GM12878 (cell line): ENCODE results near the gene PDSS2. TPM values are rescaled to one million over a fixed set of nuclear protein-coding genes. Genes with fewer than 3 reads are reported as not detected.

Experiments
- ATAC-seq: fragments of 200-7000 bp; cut with Tn5 transposase; 3 replicates; pipeline ENCODE4 v1.9.1; 2020; ENCODE audit warnings: mild to moderate bottlenecking, moderate library complexity
- BruUV-seq: library from RNA; stranded (reverse); fragments of 400-500 nt; replicated peaks from 2 replicates; lab custom pipeline; 2021; lab: Mats Ljungman, UMichigan
- CTCF ChIA-PET: fragments of 300-600 bp; sonication (Branson Sonifier 250); formaldehyde crosslinking; extraction: SDS; loops from one replicate; lab custom pipeline; 2021; ENCODE audit warnings: inconsistent platforms; lab: Yijun Ruan, JAX
- POLR2A ChIA-PET: fragments of 350-600 bp; formaldehyde crosslinking; extraction: SDS; loops from one replicate; lab custom pipeline; 2021; ENCODE audit warnings: inconsistent platforms; lab: Charles Lee
- RAD21 ChIA-PET: fragments of 300-600 bp; sonication (Branson Sonifier 250); formaldehyde crosslinking; loops from one replicate; lab custom pipeline; 2023; ENCODE audit warnings: antibody characterized with exemption; ENCODE audit not compliant: unreplicated experiment; lab: Charles Lee
- SMC1A ChIA-PET: fragments of 300-600 bp; sonication (Branson Sonifier 250); formaldehyde crosslinking; loops from one replicate; lab custom pipeline; 2023; ENCODE audit not compliant: unreplicated experiment, uncharacterized antibody; lab: Charles Lee
- DNase-seq: peaks from one replicate; pipeline ENCODE4 v3.0.0-alpha.2; 2011; ENCODE audit warnings: low read depth, low spot score
- FAIRE-seq: peaks from 3 replicates; lab custom pipeline; 2011; peaks lifted over from hg19 to GRCh38; lab: Jason Lieb, UNC
- H2AFZ ChIP-seq: 2 replicates; pipeline ENCODE4 v1.6.0; 2011; ENCODE audit warnings: low read depth, low read length, control low read depth; ENCODE audit not compliant: control insufficient read depth
- H3K27ac ChIP-seq: 2 replicates; pipeline ENCODE4 v1.5.1; 2011; ENCODE audit warnings: control low read depth; ENCODE audit not compliant: control insufficient read depth, insufficient read depth
- H3K27me3 ChIP-seq, 2 experiments: replicated peaks in 1 of 2; 2 replicates each; pipeline versions ENCODE4 v1.6.0 to v1.6.1; 2011; ENCODE audit warnings: low read length in 1 of 2; ENCODE audit not compliant: control insufficient read depth in 2 of 2, insufficient read depth in 2 of 2
- H3K36me3 ChIP-seq, 2 experiments: 2 replicates each; pipeline ENCODE4 v1.5.1; 2011; ENCODE audit warnings: low read length in 1 of 2; ENCODE audit not compliant: control insufficient read depth in 2 of 2, insufficient read depth in 2 of 2
- H3K4me1 ChIP-seq: 2 replicates; pipeline ENCODE4 v1.6.1; 2011; ENCODE audit warnings: mild to moderate bottlenecking, low read length, moderate library complexity, mixed read lengths; ENCODE audit not compliant: control insufficient read depth, insufficient read depth
- H3K4me2 ChIP-seq: 2 replicates; pipeline ENCODE4 v1.6.0; 2011; ENCODE audit warnings: control low read depth; ENCODE audit not compliant: control insufficient read depth, insufficient read depth
- H3K4me3 ChIP-seq: fragments of 200-600 bp; sonication (generic); 2 replicates; pipeline ENCODE4 v1.5.1; 2016
- H3K79me2 ChIP-seq: 2 replicates; pipeline ENCODE4 v1.6.0; 2011; ENCODE audit warnings: low read length; ENCODE audit not compliant: control insufficient read depth, insufficient read depth
- H3K9ac ChIP-seq: 2 replicates; pipeline ENCODE4 v1.8.0; 2011; ENCODE audit warnings: low read length, control low read depth, mixed read lengths; ENCODE audit not compliant: control insufficient read depth, insufficient read depth
- H3K9me3 ChIP-seq: replicated peaks from 3 replicates; pipeline ENCODE4 v1.5.1; 2011; ENCODE audit warnings: mild to moderate bottlenecking, low read length; ENCODE audit not compliant: control insufficient read depth, insufficient read depth
- H4K20me1 ChIP-seq: 2 replicates; pipeline ENCODE4 v1.6.0; 2011; ENCODE audit not compliant: control insufficient read depth, insufficient read depth
- CREB1 ChIP-seq: IDR thresholded peaks from 2 replicates; pipeline ENCODE4 v1.6.1; 2012; ENCODE audit warnings: low read depth, mild to moderate bottlenecking, inconsistent platforms
- DPF2 ChIP-seq: fragments of 450-650 bp; IDR thresholded peaks from 2 replicates; pipeline ENCODE4 v1.6.1; 2017; ENCODE audit warnings: mild to moderate bottlenecking
- EGR1 ChIP-seq, 2 experiments: IDR thresholded peaks; 1 replicate in 1 of 2; 2 replicates in 1 of 2; pipeline ENCODE4 v1.6.1; 2011 to 2012; ENCODE audit warnings: low read depth in 2 of 2, low read length in 2 of 2, borderline replicate concordance in 1 of 2, mild to moderate bottlenecking in 1 of 2, moderate library complexity in 1 of 2
- GATAD2B ChIP-seq: fragments of 450-650 bp; conservative IDR thresholded peaks from 2 replicates; pipeline ENCODE4 v1.6.1; 2017; ENCODE audit warnings: low read depth, mild to moderate bottlenecking, moderate library complexity
- IKZF1 ChIP-seq: fragments of 450-650 bp; conservative IDR thresholded peaks from 2 replicates; pipeline ENCODE4 v1.6.1; 2017; ENCODE audit warnings: antibody characterized with exemption, mild to moderate bottlenecking
- LARP7 ChIP-seq: fragments of 450-650 bp; IDR thresholded peaks from 2 replicates; pipeline ENCODE4 v1.6.1; 2017; ENCODE audit warnings: mild to moderate bottlenecking
- MTA3 ChIP-seq: IDR thresholded peaks from 2 replicates; pipeline ENCODE4 v1.6.1; 2012; ENCODE audit warnings: low read length, inconsistent platforms, borderline replicate concordance
- NR2F1 ChIP-seq: fragments of 450-650 bp; conservative IDR thresholded peaks from 2 replicates; pipeline ENCODE4 v1.6.1; 2017; ENCODE audit warnings: mild to moderate bottlenecking
- RBBP5 ChIP-seq: fragments of 200-600 bp; sonication (generic); conservative IDR thresholded peaks from 2 replicates; pipeline ENCODE4 v1.6.1; 2016
- YY1 ChIP-seq: IDR thresholded peaks from 2 replicates; pipeline ENCODE4 v1.6.1; 2011; ENCODE audit warnings: low read depth, mild to moderate bottlenecking, low read length
- WGBS: methylation state at CpG from one replicate; pipeline ENCODE4 v1.1.6; 2016; ENCODE audit warnings: low lambda C conversion rate; ENCODE audit not compliant: insufficient replicate concordance, insufficient coverage; ENCODE audit errors: missing lambda C conversion rate; 5-methylcytosine and 5-hydroxymethylcytosine counted together
- in situ Hi-C: fragments of 300-500 bp; cut with MboI; formaldehyde crosslinking; loops from 9 replicates; pipeline ENCODE4 v1.14.3; 2018; ENCODE audit warnings: mixed read lengths
- intact Hi-C: fragments of 100-400 bp; cut with micrococcal nuclease; formaldehyde crosslinking; loops from one replicate; pipeline ENCODE4 v1.14.2; 2022; ENCODE audit not compliant: unreplicated experiment
- polyA plus RNA-seq, 11 experiments: library from polyadenylated mRNA; depleted of rRNA in 4 of 11; unstranded in 6 of 11; stranded (reverse) in 5 of 11; fragments of >200 nt; fragmentation: Nextera tagmentation in 4 of 11; fragmentation: Illumina TruSeq in 1 of 11; extraction: Ambion mirVana in 4 of 11; extraction: Trizol in 1 of 11; gene quantifications; 1 replicate in 1 of 11; 2 replicates in 10 of 11; pipeline versions ENCODE4 v1.2.1 to v1.2.3, GENCODE V29; 2011 to 2016; ENCODE audit warnings: inconsistent platforms in 2 of 11, missing spikeins in 2 of 11, low read depth in 1 of 11
- total RNA-seq, 4 experiments: library from RNA; depleted of rRNA in 3 of 4; stranded (reverse); fragments of >200 nt in 3 of 4; fragmentation: Illumina TruSeq in 1 of 4; extraction: Trizol in 1 of 4; gene quantifications; 2 replicates each; pipeline versions ENCODE4 v1.2.1 to v1.2.3, GENCODE V29; 2013 to 2021
- TF ChIP-seq, protein P1 (sequence below): fragments of 450-650 bp; IDR thresholded peaks from 2 replicates; pipeline ENCODE4 v1.6.1; 2016; ENCODE audit warnings: mild to moderate bottlenecking

PDSS2 gene
- total and polyA plus RNA-seq, 10 of the 15 experiments (the other 5 are each of a cell fraction or from before 2014, with no cell fraction given) = 7.7 to 15.5 (median 9.6) TPM

DNA sequence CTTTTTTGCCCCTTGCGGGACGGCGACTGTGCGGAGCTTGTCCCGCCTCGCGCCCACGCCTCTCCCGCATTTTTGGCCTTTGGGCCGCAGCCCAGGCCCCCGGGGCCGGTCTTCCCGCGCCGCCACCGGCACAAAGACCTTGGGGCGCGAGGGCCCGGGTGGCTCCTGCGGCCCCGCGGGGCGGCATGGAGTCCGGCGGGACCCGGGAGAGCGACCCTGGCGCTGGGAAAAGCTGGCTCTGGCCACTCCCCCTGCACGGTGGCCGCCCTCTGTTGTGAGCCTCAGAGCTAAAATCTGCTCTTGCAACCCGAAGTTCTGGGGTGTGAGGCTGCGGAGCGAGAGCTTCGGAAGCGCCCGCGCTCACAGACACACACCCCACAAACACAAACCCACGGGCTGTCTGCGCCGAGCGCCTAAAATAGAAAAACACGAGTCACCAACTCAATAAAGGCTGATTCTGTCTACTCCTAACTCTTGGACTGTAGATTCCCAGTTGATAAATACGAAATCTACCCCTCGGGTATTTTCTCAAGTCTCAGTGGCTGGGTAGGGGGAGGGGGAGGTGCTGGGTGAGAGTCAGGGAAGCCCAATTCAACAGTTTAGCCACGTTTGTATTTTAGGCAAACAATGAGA, 343.6 kb downstream of the PDSS2 start:
- peak; percentile 48 for ATAC-seq
- POLR2A ChIA-PET = interaction anchor here (1.1 kb wide), 1 partner anchor 18 kb away, joined by 4 read pairs; no protein-coding TSS in a partner anchor
- Histone ChIP-seq H3K79me2 (no peaks in the 10 kb centered on the region), H4K20me1 (no peaks in the 10 kb centered on the region), H2AFZ (peak overlapping the region; percentile 79), H3K9me3 (no peaks in the 10 kb centered on the region), H3K4me3 (peak overlapping the region; percentile 68), H3K36me3 (no peaks in the 10 kb centered on the region), H3K9ac (peak overlapping the region; percentile 72; the same call in 1 of the 2 replicates), H3K4me1 (peaks cover 12% of the 10 kb centered on the region), H3K27ac (no peak overlapping the region), H3K27me3 (no peaks in the 10 kb centered on the region; a peak in 1 of 4 replicates), H3K4me2 (peak overlapping the region; percentile 99)
- CTCF ChIA-PET = interaction anchor here (0.9 to 2.2 kb wide), 5 partner anchors 10 to 202 kb away, joined by 3 to 6 read pairs (median 3); partner anchors contain the start of gene MTRES1
- BruUV-seq = no TSS peak
- TF ChIP-seq CREB1 (no peak), YY1 (peak; percentile 38; the same call in 1 of the 2 replicates), EGR1 (IDR thresholded peaks at IDR 0.05; ENCODE audit: borderline replicate concordance in 1 of 2, low read depth in 2 of 2, low read length in 2 of 2) (peak in 1 of 2 experiments; percentile 12; a peak in 1 of 3 replicates), RBBP5 (no peak), NR2F1 (peak; percentile 41; the same call in 1 of the 2 replicates), GATAD2B (peak; percentile 78), LARP7 (peak; percentile 60; the same call in 1 of the 2 replicates), MTA3 (0 out of 2 replicates have a peak, but pooled peaks have one; percentile 64), DPF2 (peak; percentile 52; the same call in 1 of the 2 replicates), IKZF1 (peak; percentile 73)
- TF ChIP-seq, protein P1, sequence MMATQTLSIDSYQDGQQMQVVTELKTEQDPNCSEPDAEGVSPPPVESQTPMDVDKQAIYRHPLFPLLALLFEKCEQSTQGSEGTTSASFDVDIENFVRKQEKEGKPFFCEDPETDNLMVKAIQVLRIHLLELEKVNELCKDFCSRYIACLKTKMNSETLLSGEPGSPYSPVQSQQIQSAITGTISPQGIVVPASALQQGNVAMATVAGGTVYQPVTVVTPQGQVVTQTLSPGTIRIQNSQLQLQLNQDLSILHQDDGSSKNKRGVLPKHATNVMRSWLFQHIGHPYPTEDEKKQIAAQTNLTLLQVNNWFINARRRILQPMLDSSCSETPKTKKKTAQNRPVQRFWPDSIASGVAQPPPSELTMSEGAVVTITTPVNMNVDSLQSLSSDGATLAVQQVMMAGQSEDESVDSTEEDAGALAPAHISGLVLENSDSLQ = no peak
- intact Hi-C loops (loop anchor here (2.0 to 10.0 kb wide), 2 partner anchors 39 to 539 kb away; no protein-coding TSS in a partner anchor), in situ Hi-C loops (no loop called here)
- FAIRE-seq = no peak
- RAD21 ChIA-PET = interaction anchor here (0.8 to 1.9 kb wide), 3 partner anchors 9 to 15 kb away, joined by 3 to 11 read pairs (median 4); no protein-coding TSS in a partner anchor
- WGBS = under 1% methylated on average over 45 of the region's 45 CpGs
- DNase-seq = no peak
- SMC1A ChIA-PET = interaction anchor here (1.3 kb wide), 1 partner anchor 9 kb away, joined by 5 read pairs; no protein-coding TSS in a partner anchor
